ENCODE measurements around the gene NFYA. TPM values are rescaled to one million over a fixed set of nuclear protein-coding genes. Genes with fewer than 3 reads are reported as not detected.

NFYA gene
- total RNA-seq, 2 donors from 2014 or later: 8.6 to 10.4 TPM

DNA sequence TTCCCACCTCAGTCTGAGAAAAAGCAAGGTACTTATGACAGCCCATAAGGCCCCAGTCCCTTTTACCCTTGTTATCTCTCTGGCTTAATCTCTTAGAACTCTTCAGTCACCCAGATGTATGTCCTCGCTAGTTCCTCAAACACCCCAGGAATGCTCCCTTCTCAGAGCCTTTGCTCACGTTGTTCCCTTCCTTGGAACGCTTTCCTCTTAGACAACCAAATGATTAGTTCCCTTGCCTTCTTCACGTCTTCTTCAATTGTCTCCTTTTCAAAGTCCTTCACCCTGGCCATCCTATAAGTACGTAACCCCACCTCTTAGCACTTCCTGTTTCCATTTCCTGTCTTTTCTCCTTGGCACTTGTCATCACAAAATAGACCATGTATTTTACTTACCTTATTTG is 20.9 kb upstream of the NFYA start:
- TF ChIP-seq, protein P1, sequence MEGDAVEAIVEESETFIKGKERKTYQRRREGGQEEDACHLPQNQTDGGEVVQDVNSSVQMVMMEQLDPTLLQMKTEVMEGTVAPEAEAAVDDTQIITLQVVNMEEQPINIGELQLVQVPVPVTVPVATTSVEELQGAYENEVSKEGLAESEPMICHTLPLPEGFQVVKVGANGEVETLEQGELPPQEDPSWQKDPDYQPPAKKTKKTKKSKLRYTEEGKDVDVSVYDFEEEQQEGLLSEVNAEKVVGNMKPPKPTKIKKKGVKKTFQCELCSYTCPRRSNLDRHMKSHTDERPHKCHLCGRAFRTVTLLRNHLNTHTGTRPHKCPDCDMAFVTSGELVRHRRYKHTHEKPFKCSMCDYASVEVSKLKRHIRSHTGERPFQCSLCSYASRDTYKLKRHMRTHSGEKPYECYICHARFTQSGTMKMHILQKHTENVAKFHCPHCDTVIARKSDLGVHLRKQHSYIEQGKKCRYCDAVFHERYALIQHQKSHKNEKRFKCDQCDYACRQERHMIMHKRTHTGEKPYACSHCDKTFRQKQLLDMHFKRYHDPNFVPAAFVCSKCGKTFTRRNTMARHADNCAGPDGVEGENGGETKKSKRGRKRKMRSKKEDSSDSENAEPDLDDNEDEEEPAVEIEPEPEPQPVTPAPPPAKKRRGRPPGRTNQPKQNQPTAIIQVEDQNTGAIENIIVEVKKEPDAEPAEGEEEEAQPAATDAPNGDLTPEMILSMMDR (IDR thresholded peaks at IDR 0.05): no peak
- no peak for TF ChIP-seq POLR2A (IDR thresholded peaks at IDR 0.05)
- no peak for DNase-seq
- Histone ChIP-seq H3K27me3 (no peaks in the 10 kb centered on the region), H3K4me3 (no peak overlapping the region), H3K9me3 (no peaks in the 10 kb centered on the region), H3K4me1 (peaks cover 70% of the 10 kb centered on the region), H3K27ac (peak overlapping the region in 3 of 4 donors; percentile 84 to 87 (median 84)), H3K36me3 (replicated peaks in 1 of 2; ENCODE audit: insufficient read depth in 1 of 2, low read depth in 2 of 2) (no peaks in the 10 kb centered on the region)
- no peak for ATAC-seq
- intact Hi-C loops (cut with DNase I): no loop called here
- WGBS, 2 donors: 58 to 84% methylated on average over 5 of the region's 5 CpGs

DNA sequence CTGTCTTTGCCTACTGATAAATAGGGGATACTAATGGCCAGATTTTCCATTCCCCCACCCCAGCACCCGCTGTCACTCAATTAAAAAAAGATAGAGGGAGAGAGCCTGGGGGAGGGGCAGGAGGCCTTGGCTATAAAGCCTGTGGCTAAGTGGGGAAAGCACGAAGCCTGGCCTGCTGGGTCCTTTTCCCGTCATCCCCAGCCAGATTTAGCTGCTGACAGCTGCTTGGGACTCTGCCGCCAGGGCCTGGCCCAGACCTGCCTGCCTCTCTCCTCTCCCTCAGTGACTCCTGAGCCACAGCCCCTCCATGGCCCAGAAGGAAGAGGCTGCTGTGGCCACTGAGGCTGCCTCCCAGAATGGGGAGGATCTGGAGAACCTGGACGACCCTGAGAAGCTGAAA is 19.7 kb upstream of the NFYA start, which contains the start of gene APOBEC2:
TSS of gene APOBEC2 (plus strand) at position 162 of the 400 bp plus-strand sequence. CDS start at position 308, 146 bp downstream.
- Histone ChIP-seq H3K9me3 (no peaks in the 10 kb centered on the region), H3K4me3 (no peak within 1 kb of the TSS), H3K4me1 (peaks cover 77% of the 10 kb centered on the region), H3K36me3 (replicated peaks in 1 of 2; ENCODE audit: insufficient read depth in 1 of 2, low read depth in 2 of 2) (no peaks in the 10 kb centered on the region), H3K27me3 (no peaks in the 10 kb centered on the region), H3K27ac (peak within 1 kb of the TSS; percentile 40 to 87 (median 84))
- peak; percentile 78 for ATAC-seq
- intact Hi-C loops (cut with DNase I): no loop called here
- DNase-seq: peak; percentile 68 to 84 (median 77)
- TF ChIP-seq, protein P1 (IDR thresholded peaks at IDR 0.05): no peak
- TF ChIP-seq POLR2A (IDR thresholded peaks at IDR 0.05): peak in 2 of 3 donors; percentile 41 to 59
- 21 to 30% methylated on average over 4 to 5 of the region's 5 CpGs for WGBS, 2 donors

DNA sequence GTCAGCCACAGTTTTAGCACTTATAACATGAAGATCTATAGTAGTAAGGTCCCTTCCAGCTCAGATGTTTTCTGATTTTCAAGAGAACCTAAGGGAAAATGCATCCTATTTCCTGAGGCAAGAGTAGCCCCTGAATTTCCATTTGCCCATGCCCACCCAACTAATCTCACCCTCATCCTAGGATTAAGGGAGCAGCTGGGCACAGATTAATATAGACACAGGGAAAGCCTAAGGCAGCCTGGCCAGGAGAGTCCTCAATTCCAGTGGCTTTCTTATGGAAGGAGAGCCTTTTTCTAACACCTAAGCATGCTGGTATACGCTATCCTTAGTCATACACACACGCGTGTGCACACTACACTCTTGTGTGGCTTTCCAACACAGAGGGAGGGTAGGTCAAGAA is 18.3 kb upstream of the NFYA start:
- H3K9me3 ChIP-seq: no peaks in the 10 kb centered on the region
- WGBS, 2 donors: 86 to 92% methylated on average over 3 of the region's 3 CpGs
- peak overlapping the region in 2 of 4 donors; percentile 84 for H3K27ac ChIP-seq

DNA sequence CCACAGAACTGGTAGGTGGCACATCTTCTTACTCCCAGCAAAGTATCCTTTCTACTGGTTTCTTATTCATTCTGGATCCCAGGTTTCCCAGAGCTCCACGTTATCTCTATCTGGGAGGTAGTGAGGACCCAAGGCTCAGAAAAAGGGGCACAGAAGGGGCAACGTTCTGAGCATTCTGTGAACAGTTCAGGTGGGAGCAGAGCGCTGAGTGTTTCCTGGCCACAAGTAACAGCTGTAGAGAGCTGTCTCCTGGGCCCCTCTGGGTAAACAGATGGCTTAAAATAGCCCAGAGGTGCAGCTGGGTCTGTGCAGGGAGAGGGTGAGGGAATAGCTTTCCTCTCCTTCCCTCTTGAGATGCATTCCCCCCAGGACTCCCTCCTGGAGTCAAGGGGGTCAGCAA is 17.6 kb upstream of the NFYA start:
- DNase-seq (peak in 1 of 4 donors; percentile 10), ATAC-seq (no peak)
- TF ChIP-seq POLR2A (IDR thresholded peaks at IDR 0.05): no peak
- TF ChIP-seq, protein P1 (IDR thresholded peaks at IDR 0.05): no peak
- no peak overlapping the region for H3K4me3 ChIP-seq
- H3K36me3 ChIP-seq (replicated peaks in 1 of 2; ENCODE audit: insufficient read depth in 1 of 2, low read depth in 2 of 2): no peaks in the 10 kb centered on the region
- H3K27me3 ChIP-seq: no peaks in the 10 kb centered on the region
- 37 to 59% methylated on average over 3 of the region's 3 CpGs for WGBS, 2 donors
- intact Hi-C loops (cut with DNase I): no loop called here
- H3K9me3 ChIP-seq: no peaks in the 10 kb centered on the region
- peaks cover 82% of the 10 kb centered on the region for H3K4me1 ChIP-seq
- peak overlapping the region in 3 of 4 donors; percentile 8 to 84 (median 10) for H3K27ac ChIP-seq

More for the DNA sequence above, 18.3 kb upstream of the NFYA start:
- ATAC-seq: no peak
- Histone ChIP-seq H3K4me1 (peaks cover 83% of the 10 kb centered on the region), H3K27me3 (no peaks in the 10 kb centered on the region), H3K4me3 (no peak overlapping the region), H3K36me3 (replicated peaks in 1 of 2; ENCODE audit: insufficient read depth in 1 of 2, low read depth in 2 of 2) (no peaks in the 10 kb centered on the region)
- DNase-seq: no peak
- intact Hi-C loops (cut with DNase I): no loop called here
- TF ChIP-seq, protein P1 (IDR thresholded peaks at IDR 0.05): no peak
- TF ChIP-seq POLR2A (IDR thresholded peaks at IDR 0.05): no peak
